IPS-18c (cell line): ENCODE results near the gene TMEM236.
"Not testable (repeated sequence)": the region's sequence is repeated elsewhere in the genome, so short reads cannot be mapped to it uniquely, and the experiment has no call there.

Experiments used
- H3K4me3 ChIP-seq: 2 replicates; pipeline ENCODE4 v1.7.0; 2013; ENCODE audit warnings: low read depth, mild to moderate bottlenecking, low read length, moderate library complexity; ENCODE audit not compliant: insufficient read depth
- H3K9me3 ChIP-seq: one replicate; pipeline ENCODE4 v1.6.1; 2013; ENCODE audit warnings: mild to moderate bottlenecking, low read length, moderate library complexity; ENCODE audit not compliant: control insufficient read depth, insufficient read depth

Gene TMEM236

GRCh38 chr10:17751781-17752445 is at the start of gene TMEM236:
Gene TMEM236 (plus strand): TSS chr10:17752201. CDS start chr10:17752296, 95 bp downstream.
- no peak within 1 kb of the TSS for H3K4me3 ChIP-seq
- H3K9me3 ChIP-seq: no peaks in the 10 kb centered on the region

- Histone ChIP-seq H3K4me3 (no peak overlapping the region), H3K9me3 (no peaks in the 10 kb centered on the region)
These were observed 48.3 kb upstream of the TMEM236 start for GRCh38 chr10:17703706-17704105.

GRCh38 chr10:17708821-17709220 is 43.2 kb upstream of the TMEM236 start:
- H3K4me3 ChIP-seq: no peak overlapping the region
- no peaks in the 10 kb centered on the region for H3K9me3 ChIP-seq

- H3K4me3 ChIP-seq: no peak overlapping the region
- H3K9me3 ChIP-seq: no peaks in the 10 kb centered on the region
These were observed 42.5 kb upstream of the TMEM236 start for GRCh38 chr10:17709492-17709891.

GRCh38 chr10:17710181-17710580 is 41.8 kb upstream of the TMEM236 start:
- Histone ChIP-seq H3K9me3 (no peaks in the 10 kb centered on the region), H3K4me3 (no peak overlapping the region)

GRCh38 chr10:17712053-17712452 is 39.9 kb upstream of the TMEM236 start:
- Histone ChIP-seq H3K4me3 (no peak overlapping the region), H3K9me3 (no peaks in the 10 kb centered on the region)

- H3K9me3 ChIP-seq: no peaks in the 10 kb centered on the region
- H3K4me3 ChIP-seq: no peak overlapping the region; the same call in 1 of the 2 replicates
These were observed 39.1 kb upstream of the TMEM236 start for GRCh38 chr10:17712717-17713471.

GRCh38 chr10:17713758-17714157 is 38.2 kb upstream of the TMEM236 start:
- no peaks in the 10 kb centered on the region for H3K9me3 ChIP-seq
- H3K4me3 ChIP-seq: no peak overlapping the region; the same call in 1 of the 2 replicates

GRCh38 chr10:17716161-17716560 is 35.8 kb upstream of the TMEM236 start:
- no peak overlapping the region for H3K4me3 ChIP-seq

GRCh38 chr10:17722317-17723014 is 29.5 kb upstream of the TMEM236 start:
- H3K9me3 ChIP-seq, H3K4me3 ChIP-seq: not testable (repeated sequence)

More at GRCh38 chr10:17716161-17716560, 35.8 kb upstream of the TMEM236 start:
- no peaks in the 10 kb centered on the region for H3K9me3 ChIP-seq

GRCh38 chr10:17725703-17726102 is 26.3 kb upstream of the TMEM236 start:
- Histone ChIP-seq H3K4me3 (no peak overlapping the region), H3K9me3 (peaks cover 6% of the 10 kb centered on the region)

GRCh38 chr10:17729630-17730029 is 22.4 kb upstream of the TMEM236 start:
- Histone ChIP-seq H3K4me3 (no peak overlapping the region), H3K9me3 (no peaks in the 10 kb centered on the region)

GRCh38 chr10:17730667-17731066 is 21.3 kb upstream of the TMEM236 start:
- Histone ChIP-seq H3K9me3 (no peaks in the 10 kb centered on the region), H3K4me3 (no peak overlapping the region)

GRCh38 chr10:17731331-17732020 is 20.5 kb upstream of the TMEM236 start:
- H3K9me3 ChIP-seq: no peaks in the 10 kb centered on the region

GRCh38 chr10:17733620-17734019 is 18.4 kb upstream of the TMEM236 start:
- no peaks in the 10 kb centered on the region for H3K9me3 ChIP-seq
- H3K4me3 ChIP-seq: no peak overlapping the region

More at GRCh38 chr10:17731331-17732020, 20.5 kb upstream of the TMEM236 start:
- H3K4me3 ChIP-seq: no peak overlapping the region

- Histone ChIP-seq H3K4me3 (no peak overlapping the region), H3K9me3 (no peaks in the 10 kb centered on the region)
These were observed 17.4 kb upstream of the TMEM236 start for GRCh38 chr10:17734432-17735080.
